HEK293T (cell line): ENCODE results near the gene ZNF740.

ENCODE experiments used
- BHLHE40 ChIP-seq: fragments of 450-650 bp; IDR thresholded peaks from 2 replicates; pipeline ENCODE4 v1.6.1; 2016; ENCODE audit warnings: mild to moderate bottlenecking, moderate library complexity, borderline replicate concordance
- FOXK2 ChIP-seq: fragments of 450-650 bp; IDR thresholded peaks from 2 replicates; pipeline ENCODE4 v1.6.1; 2016; ENCODE audit warnings: mild to moderate bottlenecking
- FOXM1 ChIP-seq: fragments of 450-650 bp; IDR thresholded peaks from 2 replicates; pipeline ENCODE4 v1.6.1; 2017; ENCODE audit warnings: mild to moderate bottlenecking, borderline replicate concordance
- LEF1 ChIP-seq: fragments of 450-650 bp; IDR thresholded peaks from 2 replicates; pipeline ENCODE4 v1.6.1; 2017; ENCODE audit warnings: mild to moderate bottlenecking, borderline replicate concordance
- NFRKB ChIP-seq: fragments of 450-650 bp; IDR thresholded peaks from 2 replicates; pipeline ENCODE4 v1.6.1; 2016; ENCODE audit warnings: mild to moderate bottlenecking, moderate library complexity
- TARDBP ChIP-seq: fragments of 450-650 bp; IDR thresholded peaks from 2 replicates; pipeline ENCODE4 v1.6.1; 2016
- TF ChIP-seq, protein P1 (sequence below): fragments of 450-650 bp; IDR thresholded peaks from 2 replicates; pipeline ENCODE4 v1.6.1; 2016

- TF ChIP-seq BHLHE40, result no peak
- TF ChIP-seq TARDBP, result no peak
- TF ChIP-seq, protein P1, sequence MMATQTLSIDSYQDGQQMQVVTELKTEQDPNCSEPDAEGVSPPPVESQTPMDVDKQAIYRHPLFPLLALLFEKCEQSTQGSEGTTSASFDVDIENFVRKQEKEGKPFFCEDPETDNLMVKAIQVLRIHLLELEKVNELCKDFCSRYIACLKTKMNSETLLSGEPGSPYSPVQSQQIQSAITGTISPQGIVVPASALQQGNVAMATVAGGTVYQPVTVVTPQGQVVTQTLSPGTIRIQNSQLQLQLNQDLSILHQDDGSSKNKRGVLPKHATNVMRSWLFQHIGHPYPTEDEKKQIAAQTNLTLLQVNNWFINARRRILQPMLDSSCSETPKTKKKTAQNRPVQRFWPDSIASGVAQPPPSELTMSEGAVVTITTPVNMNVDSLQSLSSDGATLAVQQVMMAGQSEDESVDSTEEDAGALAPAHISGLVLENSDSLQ, result no peak
- no peak for TF ChIP-seq LEF1
- no peak for TF ChIP-seq FOXK2
- no peak for TF ChIP-seq NFRKB
- no peak for TF ChIP-seq FOXM1
These were observed 46.8 kb upstream of the ZNF740 start for GRCh38 chr12:53133722-53134121.
